CD4-positive, alpha-beta T cell treated with Interleukin-17A for 1 hour (primary cell): ENCODE results near the gene CIITA.
A peak's percentile ranks its signal among the peaks of the same experiment; 100 is the strongest.
"Not testable (repeated sequence)": the region's sequence is repeated elsewhere in the genome, so short reads cannot be mapped to it uniquely, and the experiment has no call there.

Source experiments
- DNase-seq: peaks from one replicate; pipeline ENCODE4 v3.0.0-alpha.2; 2020

CIITA gene

GRCh38 chr16:10964039-10964890 is 87.3 kb downstream of the CIITA start:
- peak; percentile 81 for DNase-seq

GRCh38 chr16:10964891-10965326 is 87.9 kb downstream of the CIITA start:
- DNase-seq = peak; percentile 78

- DNase-seq = peak; percentile 35
These were observed 88.5 kb downstream of the CIITA start for GRCh38 chr16:10965440-10966061.

GRCh38 chr16:10966129-10966528 is 89.1 kb downstream of the CIITA start:
- no peak for DNase-seq

- DNase-seq = not testable (repeated sequence)
These were observed 89.6 kb downstream of the CIITA start for GRCh38 chr16:10966559-10966958.

GRCh38 chr16:10967986-10968385 is 91.0 kb downstream of the CIITA start:
- no peak for DNase-seq

- DNase-seq = no peak
These were observed 91.5 kb downstream of the CIITA start for GRCh38 chr16:10968498-10968897.

- no peak for DNase-seq
These were observed 92.6 kb downstream of the CIITA start for GRCh38 chr16:10969615-10970014.

- no peak for DNase-seq
These were observed 93.1 kb downstream of the CIITA start for GRCh38 chr16:10970065-10970464.

- DNase-seq = peak; percentile 70
These were observed 94.6 kb downstream of the CIITA start for GRCh38 chr16:10971560-10971961.

- DNase-seq = no peak
These were observed 95.3 kb downstream of the CIITA start for GRCh38 chr16:10972108-10972818.

GRCh38 chr16:10972819-10973464 is 95.9 kb downstream of the CIITA start:
- DNase-seq = no peak

GRCh38 chr16:10976634-10977033 is 99.6 kb downstream of the CIITA start:
- DNase-seq = no peak

GRCh38 chr16:10978124-10978523 is 101.1 kb downstream of the CIITA start:
- no peak for DNase-seq

- DNase-seq = no peak
These were observed 102.0 kb downstream of the CIITA start for GRCh38 chr16:10978871-10979446.

- DNase-seq = no peak
These were observed 103.0 kb downstream of the CIITA start for GRCh38 chr16:10979717-10980601.

- no peak for DNase-seq
These were observed 103.8 kb downstream of the CIITA start for GRCh38 chr16:10980813-10981212.

GRCh38 chr16:10981697-10982216 is 104.8 kb downstream of the CIITA start:
- DNase-seq = peak; percentile 34

- no peak for DNase-seq
These were observed 105.6 kb downstream of the CIITA start for GRCh38 chr16:10982465-10983150.

- peak; percentile 15 for DNase-seq
These were observed 106.2 kb downstream of the CIITA start for GRCh38 chr16:10983159-10983558.

- DNase-seq = no peak
These were observed 107.5 kb downstream of the CIITA start for GRCh38 chr16:10984509-10984908.
